ENCODE measurements around the gene PTPRU.

Gene PTPRU

DNA sequence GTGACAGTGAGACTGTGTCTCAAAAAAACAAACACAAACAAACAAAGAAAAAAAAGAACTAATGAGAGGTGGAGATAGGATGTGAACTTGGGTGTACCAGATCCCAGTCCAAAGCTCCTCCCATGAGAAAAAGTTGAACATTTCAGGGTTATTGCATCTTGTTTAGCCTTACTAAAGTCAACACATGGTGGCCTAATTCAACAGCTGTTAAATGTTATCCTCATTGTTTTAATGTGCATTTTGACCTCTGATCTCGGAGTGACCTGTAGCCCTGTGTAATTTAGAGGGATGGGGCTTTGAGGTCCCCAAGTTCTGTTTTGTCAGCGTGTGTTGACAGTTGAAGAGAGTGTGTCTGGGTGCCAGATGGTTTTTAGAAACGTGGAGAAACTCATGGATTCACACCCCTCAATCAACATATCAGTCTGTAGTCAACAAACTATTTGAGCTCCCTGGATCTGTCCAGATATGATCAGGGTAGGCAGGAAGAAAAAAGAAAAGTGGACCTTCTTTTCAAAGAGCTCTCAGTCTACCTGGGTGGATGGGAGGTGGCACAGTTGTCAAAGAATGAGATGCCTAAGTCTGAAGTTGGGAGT lies 34.7 kb downstream of the PTPRU start:
- TF ChIP-seq, protein P1, sequence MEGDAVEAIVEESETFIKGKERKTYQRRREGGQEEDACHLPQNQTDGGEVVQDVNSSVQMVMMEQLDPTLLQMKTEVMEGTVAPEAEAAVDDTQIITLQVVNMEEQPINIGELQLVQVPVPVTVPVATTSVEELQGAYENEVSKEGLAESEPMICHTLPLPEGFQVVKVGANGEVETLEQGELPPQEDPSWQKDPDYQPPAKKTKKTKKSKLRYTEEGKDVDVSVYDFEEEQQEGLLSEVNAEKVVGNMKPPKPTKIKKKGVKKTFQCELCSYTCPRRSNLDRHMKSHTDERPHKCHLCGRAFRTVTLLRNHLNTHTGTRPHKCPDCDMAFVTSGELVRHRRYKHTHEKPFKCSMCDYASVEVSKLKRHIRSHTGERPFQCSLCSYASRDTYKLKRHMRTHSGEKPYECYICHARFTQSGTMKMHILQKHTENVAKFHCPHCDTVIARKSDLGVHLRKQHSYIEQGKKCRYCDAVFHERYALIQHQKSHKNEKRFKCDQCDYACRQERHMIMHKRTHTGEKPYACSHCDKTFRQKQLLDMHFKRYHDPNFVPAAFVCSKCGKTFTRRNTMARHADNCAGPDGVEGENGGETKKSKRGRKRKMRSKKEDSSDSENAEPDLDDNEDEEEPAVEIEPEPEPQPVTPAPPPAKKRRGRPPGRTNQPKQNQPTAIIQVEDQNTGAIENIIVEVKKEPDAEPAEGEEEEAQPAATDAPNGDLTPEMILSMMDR (IDR thresholded peaks at IDR 0.05; ENCODE audit: low read depth, low read length, missing control alignments) = no peak
- no peak for DNase-seq (ENCODE audit: low read depth)
- H3K4me3 ChIP-seq (ENCODE audit: low read depth, low read length) = no peak overlapping the region

GRCh38 chr1:29271724-29272123 lies 35.4 kb downstream of the PTPRU start:
- no peak overlapping the region for H3K4me3 ChIP-seq (ENCODE audit: low read depth, low read length)
- no peak for DNase-seq (ENCODE audit: low read depth)
- TF ChIP-seq, protein P1 (IDR thresholded peaks at IDR 0.05; ENCODE audit: low read depth, low read length, missing control alignments) = no peak

GRCh38 chr1:29272147-29272907 lies 36.0 kb downstream of the PTPRU start:
- TF ChIP-seq, protein P1 (IDR thresholded peaks at IDR 0.05; ENCODE audit: low read depth, low read length, missing control alignments) = no peak
- DNase-seq (ENCODE audit: low read depth) = no peak
- no peak overlapping the region for H3K4me3 ChIP-seq (ENCODE audit: low read depth, low read length)

DNA sequence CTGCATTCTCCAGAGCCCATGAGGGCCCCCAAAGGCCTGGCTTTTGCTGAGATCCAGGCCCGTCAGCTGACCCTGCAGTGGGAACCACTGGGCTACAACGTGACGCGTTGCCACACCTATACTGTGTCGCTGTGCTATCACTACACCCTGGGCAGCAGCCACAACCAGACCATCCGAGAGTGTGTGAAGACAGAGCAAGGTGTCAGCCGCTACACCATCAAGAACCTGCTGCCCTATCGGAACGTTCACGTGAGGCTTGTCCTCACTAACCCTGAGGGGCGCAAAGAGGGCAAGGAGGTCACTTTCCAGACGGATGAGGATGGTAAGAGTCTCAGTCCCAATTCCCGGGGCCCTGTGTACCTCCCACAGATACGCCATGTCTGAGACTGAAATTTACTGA lies 39.1 kb downstream of the PTPRU start:
- DNase-seq (ENCODE audit: low read depth) = no peak
- TF ChIP-seq, protein P1 (IDR thresholded peaks at IDR 0.05; ENCODE audit: low read depth, low read length, missing control alignments) = no peak
- no peak overlapping the region for H3K4me3 ChIP-seq (ENCODE audit: low read depth, low read length)

GRCh38 chr1:29278124-29278523 lies 41.8 kb downstream of the PTPRU start:
- DNase-seq (ENCODE audit: low read depth) = no peak
- no peak overlapping the region for H3K4me3 ChIP-seq (ENCODE audit: low read depth, low read length)
- TF ChIP-seq, protein P1 (IDR thresholded peaks at IDR 0.05; ENCODE audit: low read depth, low read length, missing control alignments) = no peak

DNA sequence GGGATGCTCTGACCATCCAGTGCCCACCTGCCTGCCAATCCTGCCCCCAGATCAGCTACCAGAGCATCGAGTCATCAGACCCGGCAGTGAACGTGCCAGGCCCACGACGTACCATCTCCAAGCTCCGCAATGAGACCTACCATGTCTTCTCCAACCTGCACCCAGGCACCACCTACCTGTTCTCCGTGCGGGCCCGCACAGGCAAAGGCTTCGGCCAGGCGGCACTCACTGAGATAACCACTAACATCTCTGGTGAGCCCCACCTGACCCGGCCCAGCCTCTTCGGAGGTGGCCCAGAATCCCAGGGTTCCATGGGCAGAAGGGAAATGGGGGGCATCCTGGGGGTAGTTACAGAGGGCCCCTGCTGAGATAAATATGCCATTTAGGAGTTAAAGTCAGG lies 43.1 kb downstream of the PTPRU start:
- TF ChIP-seq, protein P1 (IDR thresholded peaks at IDR 0.05; ENCODE audit: low read depth, low read length, missing control alignments) = no peak
- no peak for DNase-seq (ENCODE audit: low read depth)

More for the DNA sequence above, 43.1 kb downstream of the PTPRU start:
- H3K4me3 ChIP-seq (ENCODE audit: low read depth, low read length) = no peak overlapping the region
